SK-N-SH treated with all-trans-retinoic acid at 6 μM for 48 hours (cell line): ENCODE results near the gene SOAT2.

ENCODE experiments used
- CREB5 ChIP-seq: fragments of 250-450 bp; sonication (Bioruptor Pico); IDR thresholded peaks from 2 replicates; pipeline ENCODE4 v1.5.1; 2020; ENCODE audit warnings: low read depth, mild to moderate bottlenecking, moderate library complexity
- ISL1 ChIP-seq: fragments of 250-450 bp; sonication (Bioruptor Pico); IDR thresholded peaks from 2 replicates; pipeline ENCODE4 v2.1.2; 2022; ENCODE audit warnings: mild to moderate bottlenecking, moderate library complexity
- PATZ1 ChIP-seq: fragments of 250-450 bp; sonication (Bioruptor Pico); IDR thresholded peaks from 2 replicates; pipeline ENCODE4 v1.8.0; 2020; ENCODE audit warnings: mild to moderate bottlenecking, moderate library complexity, borderline replicate concordance
- RARB ChIP-seq: fragments of 250-450 bp; sonication (Bioruptor Pico); IDR thresholded peaks from 2 replicates; pipeline ENCODE4 v1.8.0; 2021; ENCODE audit warnings: mild to moderate bottlenecking, moderate library complexity
- ZFP3 ChIP-seq: fragments of 250-450 bp; sonication (Bioruptor Pico); IDR thresholded peaks from 2 replicates; pipeline ENCODE4 v1.5.0; 2020; ENCODE audit warnings: mild to moderate bottlenecking, moderate library complexity
- ZNF70 ChIP-seq: fragments of 450-650 bp; formaldehyde crosslinking; IDR thresholded peaks from 2 replicates; pipeline ENCODE4 v1.5.0; 2020; ENCODE audit warnings: mild to moderate bottlenecking, moderate library complexity

GRCh38 chr12:53062011-53062961, 41.0 kb upstream of the SOAT2 start:
- TF ChIP-seq CREB5 (CRISPR knock-in tag) (no peak), PATZ1 (no peak), ZFP3 (CRISPR knock-in tag) (no peak), RARB (CRISPR knock-in tag) (no peak), ISL1 (CRISPR knock-in tag) (no peak), ZNF70 (CRISPR knock-in tag) (no peak)
